Ishikawa (cell line): Measurements from ENCODE around the gene EFCAB5.

Experiments
- CEBPB ChIP-seq: IDR thresholded peaks from 2 replicates; pipeline ENCODE4 v1.6.1; 2012
- CREB1 ChIP-seq: IDR thresholded peaks from 2 replicates; pipeline ENCODE4 v1.6.1; 2012; ENCODE audit warnings: low read depth
- EGR1 ChIP-seq: IDR thresholded peaks from 2 replicates; pipeline ENCODE4 v1.6.1; 2012
- EP300 ChIP-seq: IDR thresholded peaks from 2 replicates; pipeline ENCODE4 v1.6.1; 2012; ENCODE audit warnings: borderline replicate concordance
- FOXM1 ChIP-seq: IDR thresholded peaks from 2 replicates; pipeline ENCODE4 v1.6.1; 2012; ENCODE audit warnings: low read depth, borderline replicate concordance
- MAX ChIP-seq: IDR thresholded peaks from 2 replicates; pipeline ENCODE4 v1.6.1; 2012
- NFIC ChIP-seq: IDR thresholded peaks from 2 replicates; pipeline ENCODE4 v1.6.1; 2012
- RAD21 ChIP-seq: IDR thresholded peaks from 2 replicates; pipeline ENCODE4 v1.6.1; 2012; ENCODE audit warnings: low read depth
- REST ChIP-seq: IDR thresholded peaks from 2 replicates; pipeline ENCODE4 v1.6.1; 2012; ENCODE audit warnings: low read depth, mild to moderate bottlenecking
- TAF1 ChIP-seq: IDR thresholded peaks from 2 replicates; pipeline ENCODE4 v1.6.1; 2012; ENCODE audit warnings: low read depth, mild to moderate bottlenecking
- TCF12 ChIP-seq: IDR thresholded peaks from 2 replicates; pipeline ENCODE4 v1.6.1; 2012; ENCODE audit warnings: low read depth
- TEAD4 ChIP-seq: IDR thresholded peaks from 2 replicates; pipeline ENCODE4 v1.6.1; 2012
- USF1 ChIP-seq: IDR thresholded peaks from 2 replicates; pipeline ENCODE4 v1.6.1; 2012
- YY1 ChIP-seq: IDR thresholded peaks from 2 replicates; pipeline ENCODE4 v1.6.1; 2012; ENCODE audit warnings: low read depth
- ZBTB7A ChIP-seq: IDR thresholded peaks from 2 replicates; pipeline ENCODE4 v1.6.1; 2012; ENCODE audit warnings: low read depth

The EFCAB5 gene

GRCh38 chr17:30137158-30137557 lies 195.7 kb downstream of the EFCAB5 start:
- TF ChIP-seq CEBPB: no peak
- no peak for TF ChIP-seq FOXM1
- no peak for TF ChIP-seq MAX
- TF ChIP-seq USF1: no peak
- TF ChIP-seq TCF12: no peak
- TF ChIP-seq EGR1: no peak
- TF ChIP-seq RAD21: no peak
- no peak for TF ChIP-seq REST
- TF ChIP-seq TAF1: no peak
- TF ChIP-seq YY1: no peak
- no peak for TF ChIP-seq EP300
- TF ChIP-seq ZBTB7A: no peak
- TF ChIP-seq CREB1: no peak
- no peak for TF ChIP-seq NFIC
- no peak for TF ChIP-seq TEAD4

GRCh38 chr17:30148376-30148775 lies 206.9 kb downstream of the EFCAB5 start:
- TF ChIP-seq TEAD4: no peak

- TF ChIP-seq MAX (no peak), RAD21 (no peak), EP300 (no peak), CREB1 (no peak), TCF12 (no peak), YY1 (no peak), NFIC (no peak), USF1 (no peak), TEAD4 (no peak), FOXM1 (no peak), TAF1 (no peak), CEBPB (no peak), EGR1 (no peak), ZBTB7A (no peak), REST (no peak)
Observed at GRCh38 chr17:30151471-30151870, 210.0 kb downstream of the EFCAB5 start.

DNA sequence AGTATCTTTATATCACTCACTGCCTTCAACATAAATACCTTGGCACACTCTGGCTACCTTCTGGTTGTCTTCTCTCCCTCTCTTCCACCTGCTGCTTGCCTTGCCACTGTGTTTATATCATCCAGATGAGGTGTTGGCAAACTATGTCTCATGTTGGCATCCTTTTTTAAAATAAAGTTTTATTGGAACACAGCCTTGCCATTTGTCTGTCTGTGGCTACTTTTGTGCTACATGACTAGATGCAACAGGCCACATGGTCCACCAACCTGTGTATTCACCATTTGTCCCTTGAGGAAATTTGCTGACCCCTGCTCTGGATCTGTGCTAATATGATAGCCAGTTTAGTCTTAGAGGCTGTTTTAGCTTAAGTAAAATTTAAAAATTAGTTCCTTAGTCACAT lies 212.0 kb downstream of the EFCAB5 start:
- TF ChIP-seq CREB1: no peak
- no peak for TF ChIP-seq REST
- no peak for TF ChIP-seq FOXM1
- no peak for TF ChIP-seq CEBPB
- no peak for TF ChIP-seq TAF1
- TF ChIP-seq MAX: no peak
- no peak for TF ChIP-seq TCF12
- no peak for TF ChIP-seq EGR1
- no peak for TF ChIP-seq RAD21
- TF ChIP-seq TEAD4: no peak
- TF ChIP-seq ZBTB7A: no peak
- TF ChIP-seq USF1: no peak
- no peak for TF ChIP-seq YY1
- no peak for TF ChIP-seq EP300
- no peak for TF ChIP-seq NFIC
